Vagina (tissue), 2 donors: ENCODE measurements around the gene SEC11A. TPM values are rescaled to one million over a fixed set of nuclear protein-coding genes. Genes with fewer than 3 reads are reported as not detected.

ENCODE experiments used
- DNase-seq, 2 donors: peaks; one replicate each; pipeline ENCODE4 v3.0.0-alpha.2; 2017; ENCODE audit errors: extremely low spot score in 2 of 2
- H3K27ac ChIP-seq: fragments of 200-600 bp; sonication (generic); one replicate; pipeline ENCODE4 v1.5.1; 2019
- H3K27me3 ChIP-seq: fragments of 200-600 bp; sonication (generic); one replicate; pipeline ENCODE4 v1.5.1; 2019
- H3K36me3 ChIP-seq, 2 donors: fragments of 200-600 bp; sonication (generic); one replicate each; pipeline ENCODE4 v1.5.1; 2017 to 2019
- H3K4me1 ChIP-seq: fragments of 200-600 bp; sonication (generic); one replicate; pipeline ENCODE4 v1.5.1; 2019
- H3K4me3 ChIP-seq, 2 donors: fragments of 200-600 bp; sonication (generic); 1 replicate in 1 of 2; 2 replicates in 1 of 2; pipeline ENCODE4 v1.5.1; 2016 to 2019
- H3K9me3 ChIP-seq: fragments of 200-600 bp; sonication (generic); one replicate; pipeline ENCODE4 v1.5.1; 2019
- CTCF ChIP-seq, 3 experiments: fragments of 450-650 bp in 2 of 3; fragments of 200-600 bp in 1 of 3; sonication (generic) in 1 of 3; IDR thresholded peaks; one replicate each; pipeline ENCODE4 v1.5.1; 2017 to 2019; ENCODE audit warnings: antibody characterized with exemption in 3 of 3, mild to moderate bottlenecking in 2 of 3, moderate library complexity in 2 of 3
- POLR2A ChIP-seq, 2 donors: fragments of 450-650 bp; IDR thresholded peaks; one replicate each; pipeline ENCODE4 v1.6.1; 2017; ENCODE audit warnings: antibody characterized with exemption in 2 of 2, mild to moderate bottlenecking in 2 of 2, moderate library complexity in 2 of 2
- POLR2AphosphoS5 ChIP-seq, 2 donors: sonication (generic); formaldehyde crosslinking; IDR thresholded peaks; one replicate each; pipeline ENCODE4 v1.9.0; 2017; ENCODE audit warnings: antibody characterized with exemption in 2 of 2, mild to moderate bottlenecking in 2 of 2, low read depth in 1 of 2; ENCODE audit not compliant: insufficient read depth in 1 of 2
- intact Hi-C: fragments of 100-400 bp; cut with DNase I; formaldehyde crosslinking; loops from one replicate; pipeline ENCODE4 v1.15.1; 2023
- total RNA-seq: library from RNA; depleted of rRNA; stranded (reverse); fragments of >200 nt; gene quantifications from one replicate; pipeline ENCODE4 v1.2.3, GENCODE V29; 2016

SEC11A gene
- total RNA-seq, 1 donor from 2014 or later = 99.2 TPM

GRCh38 chr15:84653910-84654688, 61.8 kb downstream of the SEC11A start, which contains the start of gene WDR73:
TSS of gene WDR73 (minus strand) at chr15:84654283. CDS start at chr15:84654274, 9 bp downstream.
- Histone ChIP-seq H3K27me3 (no peaks in the 10 kb centered on the region), H3K36me3 (peaks cover 0 to 15% of the 10 kb centered on the region in 2 donors), H3K9me3 (no peaks in the 10 kb centered on the region), H3K27ac (peak within 1 kb of the TSS; percentile 86), H3K4me1 (peaks cover 43% of the 10 kb centered on the region), H3K4me3 (peak within 1 kb of the TSS; percentile 79 to 83)
- TF ChIP-seq POLR2A (IDR thresholded peaks at IDR 0.05) = peak in 1 of 2 donors; percentile 76
- peak; percentile 87 to 94 for TF ChIP-seq POLR2AphosphoS5 (IDR thresholded peaks at IDR 0.05; ENCODE audit: insufficient read depth in 1 of 2, low read depth in 1 of 2)
- no peak for TF ChIP-seq CTCF (IDR thresholded peaks at IDR 0.05)
- intact Hi-C loops = loop anchor here (10.0 kb wide), 2 partner anchors 91 to 271 kb away; partner anchors contain the start of gene ZNF592
- peak in 1 of 2 donors; percentile 98 for DNase-seq

- TF ChIP-seq POLR2A (IDR thresholded peaks at IDR 0.05) = no peak
- no peak for TF ChIP-seq CTCF (IDR thresholded peaks at IDR 0.05)
- TF ChIP-seq POLR2AphosphoS5 (IDR thresholded peaks at IDR 0.05; ENCODE audit: insufficient read depth in 1 of 2, low read depth in 1 of 2) = no peak
Observed at GRCh38 chr15:84653584-84653909, 62.4 kb downstream of the SEC11A start.

GRCh38 chr15:84649706-84650105, 66.2 kb downstream of the SEC11A start:
- Histone ChIP-seq H3K4me1 (peaks cover 25% of the 10 kb centered on the region), H3K27ac (no peak overlapping the region), H3K9me3 (no peaks in the 10 kb centered on the region), H3K27me3 (no peaks in the 10 kb centered on the region), H3K36me3 (peaks cover 0 to 57% of the 10 kb centered on the region in 2 donors), H3K4me3 (no peak overlapping the region)
- TF ChIP-seq POLR2AphosphoS5 (IDR thresholded peaks at IDR 0.05; ENCODE audit: insufficient read depth in 1 of 2, low read depth in 1 of 2) (no peak), CTCF (IDR thresholded peaks at IDR 0.05) (no peak), POLR2A (IDR thresholded peaks at IDR 0.05) (no peak)
- no peak for DNase-seq
- intact Hi-C loops = loop anchor here (10.0 kb wide), 2 partner anchors 95 to 275 kb away; partner anchors contain the start of gene ZNF592

More at GRCh38 chr15:84653584-84653909, 62.4 kb downstream of the SEC11A start:
- Histone ChIP-seq H3K36me3 (peaks cover 0 to 20% of the 10 kb centered on the region in 2 donors), H3K4me1 (peaks cover 43% of the 10 kb centered on the region), H3K9me3 (no peaks in the 10 kb centered on the region), H3K27ac (peak overlapping the region; percentile 86), H3K4me3 (peak overlapping the region; percentile 79 to 83), H3K27me3 (no peaks in the 10 kb centered on the region)
- intact Hi-C loops = loop anchor here (10.0 kb wide), 2 partner anchors 91 to 271 kb away; partner anchors contain the start of gene ZNF592
- DNase-seq = no peak

GRCh38 chr15:84648539-84648938, 67.4 kb downstream of the SEC11A start:
- intact Hi-C loops = no loop called here
- peaks cover 0 to 68% of the 10 kb centered on the region in 2 donors for H3K36me3 ChIP-seq

More at GRCh38 chr15:84648539-84648938, 67.4 kb downstream of the SEC11A start:
- no peaks in the 10 kb centered on the region for H3K9me3 ChIP-seq
- peaks cover 22% of the 10 kb centered on the region for H3K4me1 ChIP-seq
- no peak for DNase-seq
- H3K4me3 ChIP-seq = no peak overlapping the region
- TF ChIP-seq POLR2A (IDR thresholded peaks at IDR 0.05) (no peak), POLR2AphosphoS5 (IDR thresholded peaks at IDR 0.05; ENCODE audit: insufficient read depth in 1 of 2, low read depth in 1 of 2) (no peak), CTCF (IDR thresholded peaks at IDR 0.05) (no peak)
- no peaks in the 10 kb centered on the region for H3K27me3 ChIP-seq
- no peak overlapping the region for H3K27ac ChIP-seq
